Mucosa of stomach (tissue), 1 donor: Measurements from ENCODE around the gene ULK3.

ENCODE experiments used
- H3K27me3 ChIP-seq: one replicate; pipeline ENCODE4 v1.7.0; 2013; ENCODE audit warnings: mild to moderate bottlenecking, low read length; ENCODE audit not compliant: control insufficient read depth, insufficient read depth
- H3K36me3 ChIP-seq: one replicate; pipeline ENCODE4 v1.7.0; 2013; ENCODE audit warnings: low read length; ENCODE audit not compliant: control insufficient read depth, insufficient read depth
- H3K4me1 ChIP-seq: one replicate; pipeline ENCODE4 v1.7.0; 2013; ENCODE audit warnings: mild to moderate bottlenecking, low read length; ENCODE audit not compliant: control insufficient read depth, insufficient read depth
- H3K4me3 ChIP-seq: one replicate; pipeline ENCODE4 v1.7.0; 2013; ENCODE audit warnings: low read length
- H3K9ac ChIP-seq: one replicate; pipeline ENCODE4 v1.7.0; 2013; ENCODE audit warnings: mild to moderate bottlenecking, low read length, moderate library complexity
- H3K9me3 ChIP-seq: one replicate; pipeline ENCODE4 v1.7.0; 2013; ENCODE audit warnings: mild to moderate bottlenecking, low read length, moderate library complexity; ENCODE audit not compliant: control insufficient read depth
- donor health status: Pancreatic carcinoma.

The ULK3 gene

DNA sequence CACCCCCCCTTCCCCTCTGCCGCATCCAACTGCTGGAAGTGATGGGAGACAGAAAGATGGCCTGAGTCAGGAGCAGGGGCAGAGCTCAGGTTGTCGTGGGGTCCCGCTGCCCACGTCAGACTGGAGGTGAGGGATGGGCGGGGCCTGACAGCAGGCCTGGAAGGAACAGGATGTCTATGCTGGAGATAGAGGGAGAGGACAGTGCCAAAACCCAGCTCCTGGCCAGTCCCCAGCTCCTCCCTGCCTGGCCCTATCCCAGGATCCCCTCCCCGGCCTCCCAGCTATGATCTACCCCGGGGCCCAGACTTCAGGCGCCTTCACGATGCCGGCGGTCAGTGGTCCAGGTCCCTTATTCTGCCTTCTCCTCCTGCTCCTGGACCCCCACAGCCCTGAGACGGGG, 30.4 kb downstream of the ULK3 start, which contains the start of gene LMAN1L:
Gene LMAN1L (plus strand): TSS at position 303 of the 400 bp plus-strand sequence. CDS start 20 bp downstream, at position 323.
- Histone ChIP-seq H3K36me3 (no peaks in the 10 kb centered on the region), H3K4me3 (no peak within 1 kb of the TSS), H3K27me3 (no peaks in the 10 kb centered on the region), H3K4me1 (peaks cover 19% of the 10 kb centered on the region), H3K9me3 (no peaks in the 10 kb centered on the region), H3K9ac (no peak within 1 kb of the TSS)

GRCh38 chr15:74809956-74810355, 33.0 kb downstream of the ULK3 start:
- Histone ChIP-seq H3K9ac (no peak overlapping the region), H3K4me1 (peaks cover 6% of the 10 kb centered on the region), H3K36me3 (no peaks in the 10 kb centered on the region), H3K9me3 (no peaks in the 10 kb centered on the region), H3K27me3 (no peaks in the 10 kb centered on the region), H3K4me3 (no peak overlapping the region)

GRCh38 chr15:74809242-74809641, 33.7 kb downstream of the ULK3 start:
- no peak overlapping the region for H3K4me3 ChIP-seq
- H3K4me1 ChIP-seq = peaks cover 4% of the 10 kb centered on the region
- H3K36me3 ChIP-seq = no peaks in the 10 kb centered on the region
- no peak overlapping the region for H3K9ac ChIP-seq
- H3K27me3 ChIP-seq = no peaks in the 10 kb centered on the region
- H3K9me3 ChIP-seq = no peaks in the 10 kb centered on the region

GRCh38 chr15:74808840-74809229, 34.1 kb downstream of the ULK3 start:
- Histone ChIP-seq H3K9ac (no peak overlapping the region), H3K9me3 (no peaks in the 10 kb centered on the region), H3K4me3 (no peak overlapping the region), H3K27me3 (no peaks in the 10 kb centered on the region), H3K36me3 (no peaks in the 10 kb centered on the region), H3K4me1 (peaks cover 4% of the 10 kb centered on the region)

- H3K4me1 ChIP-seq = peaks cover 4% of the 10 kb centered on the region
- no peaks in the 10 kb centered on the region for H3K36me3 ChIP-seq
- no peak overlapping the region for H3K4me3 ChIP-seq
- no peaks in the 10 kb centered on the region for H3K9me3 ChIP-seq
- H3K27me3 ChIP-seq = no peaks in the 10 kb centered on the region
- no peak overlapping the region for H3K9ac ChIP-seq
Observed at GRCh38 chr15:74808078-74808839, 34.7 kb downstream of the ULK3 start.

DNA sequence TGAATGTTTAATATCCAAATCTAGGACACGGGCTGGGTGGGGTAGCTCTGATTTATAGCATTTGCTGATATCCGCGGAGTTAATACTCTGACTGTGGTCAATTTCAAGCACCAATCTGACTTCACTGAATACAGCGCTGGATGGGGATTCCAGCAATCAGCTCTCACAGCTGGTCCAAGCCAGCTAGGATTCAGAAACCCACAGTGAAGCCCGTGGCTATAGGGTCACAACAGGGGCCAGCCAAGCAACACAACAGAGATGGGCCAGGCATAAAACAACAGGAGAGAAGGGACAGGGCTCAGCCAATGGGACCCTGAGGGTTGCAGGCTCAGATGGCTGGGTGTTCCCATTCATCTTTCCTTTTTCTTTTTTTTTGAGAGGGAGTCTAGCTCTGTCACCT, 35.7 kb downstream of the ULK3 start:
- peaks cover 4% of the 10 kb centered on the region for H3K4me1 ChIP-seq
- no peak overlapping the region for H3K9ac ChIP-seq
- H3K9me3 ChIP-seq = no peaks in the 10 kb centered on the region
- H3K36me3 ChIP-seq = no peaks in the 10 kb centered on the region
- no peaks in the 10 kb centered on the region for H3K27me3 ChIP-seq
- H3K4me3 ChIP-seq = no peak overlapping the region

- Histone ChIP-seq H3K36me3 (no peaks in the 10 kb centered on the region), H3K27me3 (no peaks in the 10 kb centered on the region), H3K9me3 (no peaks in the 10 kb centered on the region), H3K9ac (no peak overlapping the region), H3K4me1 (peaks cover 12% of the 10 kb centered on the region), H3K4me3 (no peak overlapping the region)
Observed at GRCh38 chr15:74804935-74805334, 38.0 kb downstream of the ULK3 start.

GRCh38 chr15:74802862-74803447, 40.0 kb downstream of the ULK3 start:
- Histone ChIP-seq H3K36me3 (peaks cover 8% of the 10 kb centered on the region), H3K4me3 (no peak overlapping the region), H3K4me1 (peaks cover 28% of the 10 kb centered on the region), H3K27me3 (no peaks in the 10 kb centered on the region), H3K9ac (no peak overlapping the region), H3K9me3 (no peaks in the 10 kb centered on the region)

DNA sequence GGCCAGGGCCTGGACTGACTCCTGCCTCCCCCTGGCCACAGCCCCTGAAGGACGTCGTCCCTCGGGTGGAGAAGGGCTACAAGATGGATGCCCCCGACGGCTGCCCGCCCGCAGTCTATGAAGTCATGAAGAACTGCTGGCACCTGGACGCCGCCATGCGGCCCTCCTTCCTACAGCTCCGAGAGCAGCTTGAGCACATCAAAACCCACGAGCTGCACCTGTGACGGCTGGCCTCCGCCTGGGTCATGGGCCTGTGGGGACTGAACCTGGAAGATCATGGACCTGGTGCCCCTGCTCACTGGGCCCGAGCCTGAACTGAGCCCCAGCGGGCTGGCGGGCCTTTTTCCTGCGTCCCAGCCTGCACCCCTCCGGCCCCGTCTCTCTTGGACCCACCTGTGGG, 40.7 kb downstream of the ULK3 start:
- H3K36me3 ChIP-seq = peaks cover 8% of the 10 kb centered on the region
- peaks cover 30% of the 10 kb centered on the region for H3K4me1 ChIP-seq
- no peak overlapping the region for H3K9ac ChIP-seq
- H3K27me3 ChIP-seq = no peaks in the 10 kb centered on the region
- no peak overlapping the region for H3K4me3 ChIP-seq
- H3K9me3 ChIP-seq = no peaks in the 10 kb centered on the region

GRCh38 chr15:74801311-74801997, 41.5 kb downstream of the ULK3 start:
- Histone ChIP-seq H3K4me3 (no peak overlapping the region), H3K9ac (no peak overlapping the region), H3K36me3 (peaks cover 8% of the 10 kb centered on the region), H3K27me3 (no peaks in the 10 kb centered on the region), H3K4me1 (peaks cover 30% of the 10 kb centered on the region), H3K9me3 (no peaks in the 10 kb centered on the region)

- Histone ChIP-seq H3K27me3 (no peaks in the 10 kb centered on the region), H3K36me3 (peaks cover 8% of the 10 kb centered on the region), H3K9ac (no peak overlapping the region), H3K4me3 (no peak overlapping the region), H3K4me1 (peaks cover 30% of the 10 kb centered on the region), H3K9me3 (no peaks in the 10 kb centered on the region)
Observed at GRCh38 chr15:74800559-74801094, 42.3 kb downstream of the ULK3 start.
